ENCODE measurements around the gene P3H2. TPM values are rescaled to one million over a fixed set of nuclear protein-coding genes. Genes with fewer than 3 reads are reported as not detected.
"Not testable (repeated sequence)": the region's sequence is repeated elsewhere in the genome, so short reads cannot be mapped to it uniquely, and the experiment has no call there.

Gene P3H2
- polyA plus RNA-seq, 1 donor: 9.3 TPM

GRCh38 chr3:190073264-190074008, 47.3 kb downstream of the P3H2 start:
- H3K9me3 ChIP-seq (ENCODE audit: control insufficient read depth, low read depth, low read length): no peaks in the 10 kb centered on the region
- 80% methylated on average over 1 of the region's 6 CpGs for WGBS (ENCODE audit: insufficient coverage, low lambda C conversion rate)
- H3K4me3 ChIP-seq (ENCODE audit: low read length): no peak overlapping the region
- peak in 1 of 2 donors; percentile 15 for DNase-seq
- H3K4me1 ChIP-seq (ENCODE audit: control insufficient read depth, insufficient read depth, low read length): no peaks in the 10 kb centered on the region
- no peaks in the 10 kb centered on the region for H3K27me3 ChIP-seq (ENCODE audit: control insufficient read depth, insufficient read depth, low read length)
- H3K36me3 ChIP-seq (ENCODE audit: control insufficient read depth, insufficient read depth, low read length): no peaks in the 10 kb centered on the region
- no peak overlapping the region for H3K27ac ChIP-seq (ENCODE audit: low read length)

- H3K4me3 ChIP-seq (ENCODE audit: low read length): no peak overlapping the region
- no peaks in the 10 kb centered on the region for H3K9me3 ChIP-seq (ENCODE audit: control insufficient read depth, low read depth, low read length)
- H3K27me3 ChIP-seq (ENCODE audit: control insufficient read depth, insufficient read depth, low read length): no peaks in the 10 kb centered on the region
- WGBS (ENCODE audit: insufficient coverage, low lambda C conversion rate): 60% methylated on average over 1 of the region's 1 CpG
- H3K27ac ChIP-seq (ENCODE audit: low read length): no peak overlapping the region
- DNase-seq: no peak
- H3K36me3 ChIP-seq (ENCODE audit: control insufficient read depth, insufficient read depth, low read length): no peaks in the 10 kb centered on the region
- H3K4me1 ChIP-seq (ENCODE audit: control insufficient read depth, insufficient read depth, low read length): no peaks in the 10 kb centered on the region
Measured at GRCh38 chr3:190072856-190073255, 47.8 kb downstream of the P3H2 start.

GRCh38 chr3:190071921-190072320, 48.8 kb downstream of the P3H2 start:
- WGBS (ENCODE audit: insufficient coverage, low lambda C conversion rate): no CpG with 5 or more reads among the region's 9 CpGs
- not testable (repeated sequence) for H3K4me1 ChIP-seq (ENCODE audit: control insufficient read depth, insufficient read depth, low read length); DNase-seq; H3K9me3 ChIP-seq (ENCODE audit: control insufficient read depth, low read depth, low read length); H3K27me3 ChIP-seq (ENCODE audit: control insufficient read depth, insufficient read depth, low read length); H3K27ac ChIP-seq (ENCODE audit: low read length); H3K4me3 ChIP-seq (ENCODE audit: low read length); H3K36me3 ChIP-seq (ENCODE audit: control insufficient read depth, insufficient read depth, low read length)

GRCh38 chr3:190070622-190071347, 49.9 kb downstream of the P3H2 start:
- Histone ChIP-seq H3K4me3 (ENCODE audit: low read length) (no peak overlapping the region), H3K36me3 (ENCODE audit: control insufficient read depth, insufficient read depth, low read length) (no peaks in the 10 kb centered on the region), H3K4me1 (ENCODE audit: control insufficient read depth, insufficient read depth, low read length) (no peaks in the 10 kb centered on the region), H3K27me3 (ENCODE audit: control insufficient read depth, insufficient read depth, low read length) (no peaks in the 10 kb centered on the region), H3K27ac (ENCODE audit: low read length) (no peak overlapping the region), H3K9me3 (ENCODE audit: control insufficient read depth, low read depth, low read length) (no peaks in the 10 kb centered on the region)
- whole genome bisulfite sequencing (ENCODE audit: insufficient coverage, low lambda C conversion rate): 64% methylated on average over 3 of the region's 5 CpGs
- no peak for DNase-seq

GRCh38 chr3:190065204-190065603, 55.5 kb downstream of the P3H2 start:
- DNase-seq: no peak
- no peaks in the 10 kb centered on the region for H3K4me1 ChIP-seq (ENCODE audit: control insufficient read depth, insufficient read depth, low read length)
- H3K27me3 ChIP-seq (ENCODE audit: control insufficient read depth, insufficient read depth, low read length): no peaks in the 10 kb centered on the region
- no peak overlapping the region for H3K4me3 ChIP-seq (ENCODE audit: low read length)
- H3K27ac ChIP-seq (ENCODE audit: low read length): no peak overlapping the region
- H3K36me3 ChIP-seq (ENCODE audit: control insufficient read depth, insufficient read depth, low read length): no peaks in the 10 kb centered on the region
- no peaks in the 10 kb centered on the region for H3K9me3 ChIP-seq (ENCODE audit: control insufficient read depth, low read depth, low read length)
- no CpG with 5 or more reads among the region's 2 CpGs for WGBS (ENCODE audit: insufficient coverage, low lambda C conversion rate)

GRCh38 chr3:190064659-190065058, 56.0 kb downstream of the P3H2 start:
- Histone ChIP-seq H3K27ac (ENCODE audit: low read length) (no peak overlapping the region), H3K27me3 (ENCODE audit: control insufficient read depth, insufficient read depth, low read length) (no peaks in the 10 kb centered on the region), H3K4me1 (ENCODE audit: control insufficient read depth, insufficient read depth, low read length) (no peaks in the 10 kb centered on the region), H3K36me3 (ENCODE audit: control insufficient read depth, insufficient read depth, low read length) (no peaks in the 10 kb centered on the region), H3K9me3 (ENCODE audit: control insufficient read depth, low read depth, low read length) (no peaks in the 10 kb centered on the region), H3K4me3 (ENCODE audit: low read length) (no peak overlapping the region)
- no peak for DNase-seq
- WGBS (ENCODE audit: insufficient coverage, low lambda C conversion rate): no CpG with 5 or more reads among the region's 2 CpGs

- H3K27ac ChIP-seq (ENCODE audit: low read length): no peak overlapping the region
- no CpG with 5 or more reads among the region's 3 CpGs for WGBS (ENCODE audit: insufficient coverage, low lambda C conversion rate)
- no peaks in the 10 kb centered on the region for H3K36me3 ChIP-seq (ENCODE audit: control insufficient read depth, insufficient read depth, low read length)
- H3K4me1 ChIP-seq (ENCODE audit: control insufficient read depth, insufficient read depth, low read length): no peaks in the 10 kb centered on the region
- no peak for DNase-seq
- no peaks in the 10 kb centered on the region for H3K27me3 ChIP-seq (ENCODE audit: control insufficient read depth, insufficient read depth, low read length)
- H3K4me3 ChIP-seq (ENCODE audit: low read length): no peak overlapping the region
- no peaks in the 10 kb centered on the region for H3K9me3 ChIP-seq (ENCODE audit: control insufficient read depth, low read depth, low read length)
Measured at GRCh38 chr3:190064112-190064511, 56.6 kb downstream of the P3H2 start.

GRCh38 chr3:190063490-190063889, 57.2 kb downstream of the P3H2 start:
- H3K4me1 ChIP-seq (ENCODE audit: control insufficient read depth, insufficient read depth, low read length): no peaks in the 10 kb centered on the region
- no peak overlapping the region for H3K27ac ChIP-seq (ENCODE audit: low read length)
- H3K36me3 ChIP-seq (ENCODE audit: control insufficient read depth, insufficient read depth, low read length): no peaks in the 10 kb centered on the region
- no peak for DNase-seq
- H3K9me3 ChIP-seq (ENCODE audit: control insufficient read depth, low read depth, low read length): no peaks in the 10 kb centered on the region
- H3K4me3 ChIP-seq (ENCODE audit: low read length): no peak overlapping the region
- no peaks in the 10 kb centered on the region for H3K27me3 ChIP-seq (ENCODE audit: control insufficient read depth, insufficient read depth, low read length)
- WGBS (ENCODE audit: insufficient coverage, low lambda C conversion rate): no CpG with 5 or more reads among the region's 3 CpGs

- Histone ChIP-seq H3K9me3 (ENCODE audit: control insufficient read depth, low read depth, low read length) (no peaks in the 10 kb centered on the region), H3K36me3 (ENCODE audit: control insufficient read depth, insufficient read depth, low read length) (no peaks in the 10 kb centered on the region), H3K4me3 (ENCODE audit: low read length) (no peak overlapping the region), H3K27me3 (ENCODE audit: control insufficient read depth, insufficient read depth, low read length) (no peaks in the 10 kb centered on the region), H3K4me1 (ENCODE audit: control insufficient read depth, insufficient read depth, low read length) (no peaks in the 10 kb centered on the region), H3K27ac (ENCODE audit: low read length) (no peak overlapping the region)
- no peak for DNase-seq
- no CpG with 5 or more reads among the region's 4 CpGs for WGBS (ENCODE audit: insufficient coverage, low lambda C conversion rate)
Measured at GRCh38 chr3:190060192-190060775, 60.4 kb downstream of the P3H2 start.

GRCh38 chr3:190059242-190059590, 61.5 kb downstream of the P3H2 start:
- DNase-seq: no peak
- no peak overlapping the region for H3K27ac ChIP-seq (ENCODE audit: low read length)
- no peak overlapping the region for H3K4me3 ChIP-seq (ENCODE audit: low read length)
- H3K4me1 ChIP-seq (ENCODE audit: control insufficient read depth, insufficient read depth, low read length): no peaks in the 10 kb centered on the region
- H3K36me3 ChIP-seq (ENCODE audit: control insufficient read depth, insufficient read depth, low read length): no peaks in the 10 kb centered on the region
- no CpG with 5 or more reads among the region's 1 CpG for WGBS (ENCODE audit: insufficient coverage, low lambda C conversion rate)
- H3K9me3 ChIP-seq (ENCODE audit: control insufficient read depth, low read depth, low read length): no peaks in the 10 kb centered on the region
- H3K27me3 ChIP-seq (ENCODE audit: control insufficient read depth, insufficient read depth, low read length): no peaks in the 10 kb centered on the region

Data from large intestine (tissue), 3 donors.